Spinal cord (tissue), 10 donors: ENCODE measurements around the gene UBXN6. TPM values are rescaled to one million over a fixed set of nuclear protein-coding genes. Genes with fewer than 3 reads are reported as not detected.

Experiments used
- DNase-seq, 6 donors: peaks; one replicate each; pipeline versions ENCODE4 v3.0.0 to v3.0.0-alpha.2; 2013 to 2015; ENCODE audit warnings: low spot score in 6 of 6, low read depth in 4 of 6
- H3K27ac ChIP-seq: one replicate; pipeline ENCODE4 v1.5.1; 2013; ENCODE audit warnings: low read depth, low read length, control low read depth
- H3K27me3 ChIP-seq: one replicate; pipeline ENCODE4 v1.6.1; 2013; ENCODE audit warnings: low read length; ENCODE audit not compliant: control insufficient read depth, insufficient read depth
- H3K36me3 ChIP-seq: one replicate; pipeline ENCODE4 v1.6.1; 2013; ENCODE audit warnings: low read length; ENCODE audit not compliant: control insufficient read depth, insufficient read depth
- H3K4me1 ChIP-seq: one replicate; pipeline ENCODE4 v1.6.1; 2013; ENCODE audit warnings: low read length; ENCODE audit not compliant: control insufficient read depth, insufficient read depth
- H3K4me3 ChIP-seq: one replicate; pipeline ENCODE4 v1.5.1; 2013; ENCODE audit warnings: low read depth, low read length, control low read depth
- H3K9me3 ChIP-seq: one replicate; pipeline ENCODE4 v1.6.1; 2013; ENCODE audit warnings: low read length; ENCODE audit not compliant: control insufficient read depth, insufficient read depth
- WGBS: methylation state at CpG from one replicate; pipeline ENCODE4 v1.1.5; 2013; ENCODE audit warnings: missing lambda C conversion rate; ENCODE audit not compliant: insufficient coverage; 5-methylcytosine and 5-hydroxymethylcytosine counted together
- polyA plus RNA-seq, 2 donors: library from polyadenylated mRNA; unstranded; fragments of 120-200 nt; gene quantifications; one replicate each; pipeline ENCODE4 v1.2.1, GENCODE V29; 2013; ENCODE audit not compliant: insufficient read length in 2 of 2
- total RNA-seq, 2 donors: library from RNA; depleted of rRNA in 1 of 2; stranded (reverse); fragments of 120-200 nt in 1 of 2; fragments of >200 nt in 1 of 2; gene quantifications; one replicate each; pipeline versions ENCODE4 v1.2.3 to v1.2.4, GENCODE V29; 2013 to 2014
- donor health status: healthy.

UBXN6 gene
- total and polyA plus RNA-seq, 4 donors, result 56.2 to 139 (median 107) TPM

GRCh38 chr19:4441994-4442818, 15.4 kb downstream of the UBXN6 start:
- WGBS, result 91% methylated on average over 22 of the region's 22 CpGs
- Histone ChIP-seq H3K36me3 (peaks cover 62% of the 10 kb centered on the region), H3K4me1 (peaks cover 5% of the 10 kb centered on the region), H3K27me3 (no peaks in the 10 kb centered on the region), H3K4me3 (no peak overlapping the region), H3K27ac (no peak overlapping the region), H3K9me3 (no peaks in the 10 kb centered on the region)
- DNase-seq, result no peak

DNA sequence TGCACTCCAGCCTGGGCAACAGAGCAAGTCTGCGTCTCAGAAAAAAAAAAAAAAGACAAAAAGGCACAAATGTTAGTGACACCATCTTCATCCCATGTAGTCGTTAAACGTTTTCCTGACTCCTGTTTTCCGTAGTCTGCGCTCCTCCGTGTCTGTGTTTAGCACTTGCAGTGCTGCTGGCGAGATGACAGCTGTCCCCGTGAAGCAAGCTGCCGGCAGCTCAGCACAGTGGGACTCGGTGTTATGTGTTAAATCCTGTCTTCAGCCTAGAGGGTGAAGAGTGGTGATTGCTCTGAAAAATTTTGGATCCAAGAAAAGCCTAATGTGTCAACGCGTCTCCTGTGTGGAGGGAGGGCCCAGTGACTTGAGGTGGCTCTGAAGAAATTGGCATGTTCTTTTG, 18.4 kb downstream of the UBXN6 start:
- Histone ChIP-seq H3K36me3 (peaks cover 55% of the 10 kb centered on the region), H3K27ac (no peak overlapping the region), H3K4me1 (peaks cover 5% of the 10 kb centered on the region), H3K27me3 (no peaks in the 10 kb centered on the region), H3K4me3 (no peak overlapping the region), H3K9me3 (no peaks in the 10 kb centered on the region)
- peak in 1 of 6 donors; percentile 92 for DNase-seq
- WGBS, result 92% methylated on average over 11 of the region's 12 CpGs

DNA sequence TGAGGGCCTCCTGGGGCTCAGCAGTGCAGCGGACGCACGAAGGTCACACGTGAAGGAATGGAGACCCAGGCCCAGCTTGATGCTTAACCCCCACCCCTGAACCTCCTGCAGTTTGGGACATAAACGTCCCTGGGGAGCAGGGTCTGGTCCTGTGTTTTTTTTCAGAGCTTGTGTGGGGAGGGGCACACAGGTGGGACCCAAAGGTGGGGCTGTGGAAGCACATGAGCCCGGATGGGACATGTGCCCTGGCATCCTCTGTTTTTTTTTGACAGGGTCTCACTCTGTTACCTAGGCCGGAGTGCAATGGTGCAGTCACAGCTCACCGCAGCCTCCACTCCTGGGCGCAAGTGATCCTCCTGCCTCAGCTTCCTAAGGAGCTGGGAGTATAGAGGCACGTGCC, 20.5 kb downstream of the UBXN6 start:
- H3K4me3 ChIP-seq, result no peak overlapping the region
- H3K36me3 ChIP-seq, result peaks cover 54% of the 10 kb centered on the region
- DNase-seq, result no peak
- no peaks in the 10 kb centered on the region for H3K27me3 ChIP-seq
- no peak overlapping the region for H3K27ac ChIP-seq
- WGBS, result 91% methylated on average over 8 of the region's 10 CpGs
- no peaks in the 10 kb centered on the region for H3K9me3 ChIP-seq
- no peaks in the 10 kb centered on the region for H3K4me1 ChIP-seq

DNA sequence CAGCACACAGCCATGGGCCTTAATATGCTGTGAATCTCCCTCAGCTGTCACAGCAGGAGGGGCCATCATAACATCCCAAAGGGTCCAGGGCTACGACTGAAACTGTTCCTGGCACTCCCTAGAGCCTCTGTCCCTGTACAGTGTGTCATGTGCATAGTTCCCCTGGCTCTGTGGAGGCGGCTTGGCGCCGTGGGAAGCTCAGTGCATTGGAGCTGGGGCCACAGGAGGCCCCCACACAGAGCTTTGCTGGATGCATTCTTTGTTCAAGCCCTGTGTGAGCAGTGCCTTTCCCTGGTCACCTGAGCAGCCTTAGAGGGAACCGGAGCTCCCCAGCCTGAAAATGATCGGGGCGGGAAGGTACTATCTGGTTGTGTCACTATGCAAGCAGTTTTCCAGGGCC, 21.4 kb downstream of the UBXN6 start:
- Histone ChIP-seq H3K36me3 (peaks cover 59% of the 10 kb centered on the region), H3K4me3 (no peak overlapping the region), H3K27me3 (no peaks in the 10 kb centered on the region), H3K9me3 (no peaks in the 10 kb centered on the region), H3K27ac (no peak overlapping the region), H3K4me1 (no peaks in the 10 kb centered on the region)
- 90% methylated on average over 7 of the region's 7 CpGs for WGBS
- no peak for DNase-seq

GRCh38 chr19:4434391-4434790, 23.2 kb downstream of the UBXN6 start:
- no peaks in the 10 kb centered on the region for H3K9me3 ChIP-seq
- H3K4me1 ChIP-seq, result no peaks in the 10 kb centered on the region
- no peak overlapping the region for H3K27ac ChIP-seq
- peaks cover 71% of the 10 kb centered on the region for H3K36me3 ChIP-seq
- no peaks in the 10 kb centered on the region for H3K27me3 ChIP-seq
- H3K4me3 ChIP-seq, result no peak overlapping the region
- WGBS, result 88% methylated on average over 3 of the region's 9 CpGs
- peak in 1 of 6 donors; percentile 86 for DNase-seq

DNA sequence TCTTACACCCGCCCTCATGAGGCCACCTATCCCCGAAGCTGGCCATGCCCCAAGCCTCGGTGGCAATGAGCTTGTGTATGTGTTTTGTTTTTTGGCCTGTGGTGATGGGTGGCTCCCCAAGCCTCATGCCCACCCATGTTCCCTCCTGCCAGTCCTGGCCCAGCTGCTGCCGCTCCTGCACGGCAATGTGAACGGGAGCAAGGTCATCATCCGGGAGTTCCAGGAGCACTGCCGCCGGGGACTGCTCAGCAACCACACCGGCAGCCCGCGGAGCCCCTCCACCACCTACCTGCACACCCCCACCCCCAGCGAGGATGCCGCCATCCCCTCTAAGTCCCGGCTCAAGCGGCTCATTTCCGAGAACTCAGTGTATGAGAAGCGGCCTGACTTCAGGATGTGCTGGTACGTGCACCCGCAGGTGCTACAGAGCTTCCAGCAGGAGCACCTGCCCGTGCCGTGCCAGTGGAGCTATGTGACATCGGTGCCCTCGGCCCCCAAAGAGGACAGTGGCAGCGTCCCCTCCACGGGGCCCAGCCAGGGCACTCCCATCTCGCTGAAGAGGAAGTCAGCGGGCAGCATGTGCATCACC, 24.6 kb downstream of the UBXN6 start:
- Histone ChIP-seq H3K36me3 (peaks cover 83% of the 10 kb centered on the region), H3K27ac (no peak overlapping the region), H3K9me3 (no peaks in the 10 kb centered on the region), H3K4me3 (no peak overlapping the region), H3K4me1 (no peaks in the 10 kb centered on the region), H3K27me3 (no peaks in the 10 kb centered on the region)
- no peak for DNase-seq
- WGBS, result 99% methylated on average over 24 of the region's 28 CpGs

DNA sequence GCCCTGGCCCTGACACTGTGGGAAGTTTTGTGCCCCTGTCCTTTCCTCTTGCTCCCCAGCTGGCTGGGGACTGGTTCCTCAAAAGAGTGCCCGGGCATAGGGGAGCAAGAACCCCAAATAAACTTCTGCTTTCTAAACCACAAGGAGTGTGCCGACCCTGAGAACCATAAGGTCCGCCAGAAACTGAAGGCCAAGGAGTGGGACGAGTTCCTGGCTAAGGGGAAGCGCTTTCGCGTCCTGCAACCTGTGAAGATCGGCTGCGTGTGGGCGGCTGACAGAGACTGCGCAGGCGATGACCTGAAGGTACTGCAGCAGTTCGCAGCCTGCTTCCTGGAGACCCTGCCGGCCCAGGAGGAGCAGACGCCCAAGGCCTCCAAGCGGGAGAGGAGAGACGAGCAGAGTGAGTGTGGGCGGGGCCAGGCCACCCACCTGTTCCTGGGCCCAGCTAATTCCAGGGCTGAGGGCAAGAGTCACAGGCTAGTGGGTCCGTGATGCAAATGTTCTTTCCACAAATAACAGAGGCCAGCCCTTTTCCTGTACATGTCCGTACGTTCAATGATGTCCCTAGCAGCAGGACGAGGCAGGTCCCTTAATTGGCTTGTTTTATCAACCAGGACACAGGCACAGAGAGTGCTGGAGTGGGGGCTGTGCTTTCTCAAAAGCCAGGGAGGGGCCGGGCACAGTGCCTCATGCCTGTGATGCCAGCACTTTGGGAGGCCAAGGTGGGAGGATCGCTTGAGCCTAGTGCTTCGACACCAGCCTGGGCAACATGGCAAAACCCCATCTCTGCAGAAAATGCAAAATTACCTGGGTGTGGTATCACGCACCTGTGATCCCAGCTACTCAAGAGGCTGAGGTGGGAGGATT, 25.6 kb downstream of the UBXN6 start:
- Histone ChIP-seq H3K36me3 (peaks cover 79% of the 10 kb centered on the region), H3K4me1 (no peaks in the 10 kb centered on the region), H3K9me3 (no peaks in the 10 kb centered on the region), H3K4me3 (no peak overlapping the region), H3K27me3 (no peaks in the 10 kb centered on the region), H3K27ac (no peak overlapping the region)
- no peak for DNase-seq
- 89% methylated on average over 24 of the region's 26 CpGs for WGBS

DNA sequence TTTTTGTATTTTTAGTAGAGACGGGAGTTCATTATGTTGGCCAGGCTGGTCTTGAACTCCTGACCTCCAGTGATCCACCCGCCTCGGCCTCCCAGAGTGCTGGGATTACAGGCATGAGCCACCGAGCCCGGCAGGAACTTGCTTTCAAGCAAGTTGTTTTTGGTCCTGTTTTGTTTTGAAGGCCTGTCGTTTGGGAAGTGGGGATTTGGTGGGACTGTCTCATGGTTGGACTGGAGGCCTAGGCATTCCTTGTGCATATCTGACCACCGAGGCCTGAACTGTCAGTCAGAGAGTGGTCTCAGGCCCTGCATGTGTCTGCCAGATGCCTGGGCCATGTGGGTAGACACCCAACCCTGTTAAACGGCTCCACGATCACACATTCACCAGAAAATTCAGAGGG, 26.3 kb downstream of the UBXN6 start:
- Histone ChIP-seq H3K27me3 (no peaks in the 10 kb centered on the region), H3K4me3 (no peak overlapping the region), H3K36me3 (peaks cover 71% of the 10 kb centered on the region), H3K4me1 (no peaks in the 10 kb centered on the region), H3K27ac (no peak overlapping the region), H3K9me3 (no peaks in the 10 kb centered on the region)
- no peak for DNase-seq
- WGBS, result 91% methylated on average over 7 of the region's 9 CpGs

GRCh38 chr19:4430760-4431159, 26.8 kb downstream of the UBXN6 start:
- no peak overlapping the region for H3K27ac ChIP-seq
- H3K27me3 ChIP-seq, result no peaks in the 10 kb centered on the region
- H3K4me3 ChIP-seq, result no peak overlapping the region
- no peaks in the 10 kb centered on the region for H3K9me3 ChIP-seq
- peaks cover 68% of the 10 kb centered on the region for H3K36me3 ChIP-seq
- 94% methylated on average over 6 of the region's 12 CpGs for WGBS
- H3K4me1 ChIP-seq, result no peaks in the 10 kb centered on the region
- DNase-seq, result no peak
